Measurements from ENCODE around the gene ING5. TPM values are rescaled to one million over a fixed set of nuclear protein-coding genes. Genes with fewer than 3 reads are reported as not detected.

The ING5 gene
- 10 to 100 TPM; 28.1 to 43.8 (median 30.3) TPM for total RNA-seq

DNA sequence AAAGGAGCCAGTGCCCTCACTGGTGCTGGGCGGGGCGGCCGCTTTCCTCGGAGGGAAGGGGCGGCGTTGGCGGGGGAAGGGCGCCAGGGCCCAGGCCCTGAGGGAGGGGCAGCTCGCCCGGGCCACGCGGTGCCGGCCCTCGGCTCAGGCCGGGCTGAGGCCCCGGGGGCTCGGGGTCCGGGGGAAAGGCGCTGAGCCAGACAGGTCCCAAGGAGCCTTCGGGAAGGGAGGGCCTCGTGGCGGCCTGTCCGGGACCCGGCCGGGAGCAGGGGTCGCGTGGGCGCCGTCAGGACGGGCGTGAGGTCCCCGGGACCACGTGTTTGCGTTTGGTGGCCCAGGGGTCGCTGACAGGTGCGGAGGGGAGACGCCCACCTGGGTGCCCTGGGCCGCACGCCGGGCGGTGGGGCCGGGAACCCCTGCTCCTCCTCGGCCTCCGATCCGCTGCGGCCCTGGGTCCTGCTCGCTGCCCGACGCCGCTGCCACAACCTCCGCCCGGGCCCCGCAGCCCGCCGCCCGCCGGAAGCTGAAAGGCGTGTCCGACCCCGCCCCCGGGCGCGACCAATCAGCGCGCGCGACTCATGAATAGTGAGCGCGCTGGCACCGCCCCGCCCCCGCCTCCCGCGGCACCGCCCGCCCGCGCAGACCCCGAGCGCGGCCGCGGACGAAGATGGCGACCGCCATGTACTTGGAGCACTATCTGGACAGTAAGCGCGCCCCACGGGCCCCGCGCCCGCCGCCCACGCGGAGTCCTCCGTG, at the start of gene ING5:
Gene ING5, plus strand, starts transcription at position 641 of the 756 bp plus-strand sequence. Its CDS starts 27 bp downstream, at position 668.
- H3K9me3 ChIP-seq = no peaks in the 10 kb centered on the region
- 0% methylated on average over 3 of the region's 96 CpGs for WGBS
- H3K4me1 ChIP-seq = peaks cover 15 to 28% (median 28%) of the 10 kb centered on the region in 4 donors
- peak within 1 kb of the TSS; percentile 87 to 99 (median 94) for H3K27ac ChIP-seq (replicated peaks in 1 of 4)
- H3K36me3 ChIP-seq = peaks cover 14 to 25% (median 21%) of the 10 kb centered on the region in 4 donors
- intact Hi-C loops (cut with DNase I) = loop anchor here (10.0 kb wide), 1 partner anchor 347 kb away; the partner anchor contains the start of gene FARP2
- peak within 1 kb of the TSS; percentile 70 to 91 (median 84) for H3K4me3 ChIP-seq
- H3K27me3 ChIP-seq = no peaks in the 10 kb centered on the region
- DNase-seq (ENCODE audit: extremely low spot score) = peak; percentile 98
- TF ChIP-seq EP300 (IDR thresholded peaks at IDR 0.05) = no peak
- no peak for TF ChIP-seq CTCF (IDR thresholded peaks at IDR 0.05)
- TF ChIP-seq POLR2A (IDR thresholded peaks at IDR 0.05; ENCODE audit: low read depth) = peak; percentile 55
- peak; percentile 66 to 85 for TF ChIP-seq POLR2AphosphoS5 (IDR thresholded peaks at IDR 0.05)

- H3K4me3 ChIP-seq = no peak overlapping the region
- no peaks in the 10 kb centered on the region for H3K27me3 ChIP-seq
- intact Hi-C loops (cut with DNase I) = no loop called here
- no peak for TF ChIP-seq CTCF (IDR thresholded peaks at IDR 0.05)
- no peak for TF ChIP-seq EP300 (IDR thresholded peaks at IDR 0.05)
- TF ChIP-seq POLR2AphosphoS5 (IDR thresholded peaks at IDR 0.05) = no peak
- TF ChIP-seq POLR2A (IDR thresholded peaks at IDR 0.05; ENCODE audit: low read depth) = no peak
- no peak overlapping the region for H3K27ac ChIP-seq (replicated peaks in 1 of 4)
- no peaks in the 10 kb centered on the region for H3K9me3 ChIP-seq
- H3K36me3 ChIP-seq = peaks cover 43 to 67% (median 59%) of the 10 kb centered on the region in 4 donors
- no peak for DNase-seq (ENCODE audit: extremely low spot score)
- 95% methylated on average over 9 of the region's 9 CpGs for WGBS
- peaks cover 23 to 37% (median 33%) of the 10 kb centered on the region in 4 donors for H3K4me1 ChIP-seq
These were observed 49.7 kb upstream of the ING5 start for GRCh38 chr2:241652142-241652541.

- Histone ChIP-seq H3K4me1 (peaks cover 17 to 31% (median 27%) of the 10 kb centered on the region in 4 donors), H3K36me3 (peaks cover 43 to 73% (median 64%) of the 10 kb centered on the region in 4 donors), H3K9me3 (no peaks in the 10 kb centered on the region), H3K27me3 (no peaks in the 10 kb centered on the region), H3K27ac (replicated peaks in 1 of 4) (no peak overlapping the region), H3K4me3 (no peak overlapping the region)
- WGBS = 97% methylated on average over 6 of the region's 9 CpGs
- DNase-seq (ENCODE audit: extremely low spot score) = no peak
- intact Hi-C loops (cut with DNase I) = no loop called here
- TF ChIP-seq EP300 (IDR thresholded peaks at IDR 0.05) (no peak), POLR2AphosphoS5 (IDR thresholded peaks at IDR 0.05) (no peak), POLR2A (IDR thresholded peaks at IDR 0.05; ENCODE audit: low read depth) (no peak), CTCF (IDR thresholded peaks at IDR 0.05) (no peak)
These were observed 49.1 kb upstream of the ING5 start for GRCh38 chr2:241652722-241653121.

- 99% methylated on average over 11 of the region's 13 CpGs for whole genome bisulfite sequencing
- no peak overlapping the region for H3K27ac ChIP-seq (replicated peaks in 1 of 4)
- no peak for DNase-seq (ENCODE audit: extremely low spot score)
- peaks cover 12 to 25% (median 22%) of the 10 kb centered on the region in 4 donors for H3K4me1 ChIP-seq
- H3K36me3 ChIP-seq = peaks cover 43 to 78% (median 70%) of the 10 kb centered on the region in 4 donors
- H3K27me3 ChIP-seq = no peaks in the 10 kb centered on the region
- no peak for TF ChIP-seq POLR2A (IDR thresholded peaks at IDR 0.05; ENCODE audit: low read depth)
- no peak for TF ChIP-seq POLR2AphosphoS5 (IDR thresholded peaks at IDR 0.05)
- TF ChIP-seq EP300 (IDR thresholded peaks at IDR 0.05) = no peak
- no peak for TF ChIP-seq CTCF (IDR thresholded peaks at IDR 0.05)
- intact Hi-C loops (cut with DNase I) = no loop called here
- no peak overlapping the region for H3K4me3 ChIP-seq
- H3K9me3 ChIP-seq = no peaks in the 10 kb centered on the region
These were observed 48.6 kb upstream of the ING5 start for GRCh38 chr2:241653210-241653750.
